ENCODE results near the gene AFF3. TPM values are rescaled to one million over a fixed set of nuclear protein-coding genes. Genes with fewer than 3 reads are reported as not detected.

The AFF3 gene
- total RNA-seq, 1 experiment from 2014 or later: 0.22 TPM

- no peak overlapping the region for H3K9ac ChIP-seq (ENCODE audit: extremely low read depth, insufficient read length, low read length)
- H3K4me3 Mint-ChIP-seq: no peak overlapping the region
- no peaks in the 10 kb centered on the region; a peak in 1 of 5 replicates for H3K9me3 Mint-ChIP-seq
- no peak overlapping the region for H3K14ac ChIP-seq (ENCODE audit: insufficient read depth, low read length)
- H3K27me3 ChIP-seq (ENCODE audit: insufficient read depth, low read length): no peaks in the 10 kb centered on the region
- H3K79me2 ChIP-seq (ENCODE audit: insufficient read depth, low read length): no peaks in the 10 kb centered on the region
- H4K91ac ChIP-seq (ENCODE audit: insufficient read length, low read depth, low read length): no peak overlapping the region
- no peak overlapping the region for H3K27ac Mint-ChIP-seq
- no peak overlapping the region for H2AK5ac ChIP-seq (ENCODE audit: insufficient read length, low read length)
- no peak overlapping the region for H2BK12ac ChIP-seq (ENCODE audit: insufficient read length, low read depth, low read length)
- no peak overlapping the region for H4K8ac ChIP-seq (replicated peaks; ENCODE audit: insufficient read length, low read depth, low read length)
- H3K4me2 ChIP-seq (ENCODE audit: insufficient read depth, insufficient read length, low read length): no peak overlapping the region
- no peak overlapping the region for H3K23ac ChIP-seq (ENCODE audit: insufficient read length, low read depth, low read length)
- H2BK20ac ChIP-seq (ENCODE audit: low read depth, low read length, poor library complexity, severe bottlenecking): no peak overlapping the region
- H2BK15ac ChIP-seq (ENCODE audit: low read depth, low read length): no peak overlapping the region
- H2BK120ac ChIP-seq (ENCODE audit: low read depth, low read length, poor library complexity, severe bottlenecking): no peak overlapping the region
- H3K4ac ChIP-seq (ENCODE audit: low read depth, low read length): no peak overlapping the region
- no peak overlapping the region for H3K18ac ChIP-seq (ENCODE audit: insufficient read length, low read depth, low read length)
- H3T11ph ChIP-seq (ENCODE audit: low read length): no peak overlapping the region
- no peaks in the 10 kb centered on the region for H4K20me1 ChIP-seq (ENCODE audit: control insufficient read depth, insufficient read depth, insufficient read length)
- no peaks in the 10 kb centered on the region for H3K4me1 ChIP-seq (ENCODE audit: insufficient read depth, low read length)
- no peaks in the 10 kb centered on the region for H3K9me3 ChIP-seq (ENCODE audit: control insufficient read depth, low read depth, low read length)
- no peak overlapping the region for H4K5ac ChIP-seq (ENCODE audit: insufficient read length, low read depth, low read length)
- H2BK5ac ChIP-seq (ENCODE audit: insufficient read length, low read length): no peak overlapping the region
- H3K36me3 Mint-ChIP-seq (ENCODE audit: insufficient read depth in 1 of 3, low read depth in 3 of 3): no peaks in the 10 kb centered on the region
- H3K56ac ChIP-seq (ENCODE audit: insufficient read length, low read depth, low read length): no peak overlapping the region
- TF ChIP-seq CTCF (conservative IDR thresholded peaks at IDR 0.05): no peak
- H3K27ac ChIP-seq (ENCODE audit: insufficient read length, low read depth, low read length): no peak overlapping the region
- no peak for DNase-seq
- no peak overlapping the region for H2AFZ ChIP-seq (ENCODE audit: low read length)
- H3K79me1 ChIP-seq (ENCODE audit: insufficient read depth, low read depth, low read length, poor library complexity, severe bottlenecking): no peaks in the 10 kb centered on the region
- H3K23me2 ChIP-seq (ENCODE audit: insufficient read length, low read depth, low read length, poor library complexity, severe bottlenecking): no peaks in the 10 kb centered on the region
- H3K27me3 Mint-ChIP-seq (ENCODE audit: low read depth): peaks cover 9% of the 10 kb centered on the region
- H3K4me1 Mint-ChIP-seq: peaks cover 17% of the 10 kb centered on the region in 2 experiments
These were observed 316.8 kb downstream of the AFF3 start for GRCh38 chr2:99825630-99826029.
